Liver (tissue), 9 donors: ENCODE results near the gene EMILIN1. TPM values are rescaled to one million over a fixed set of nuclear protein-coding genes. Genes with fewer than 3 reads are reported as not detected.

Experiments used
- DNase-seq: peaks from one replicate; pipeline ENCODE4 v3.0.0-alpha.2; 2017; ENCODE audit warnings: low spot score
- H3K27ac ChIP-seq, 2 donors: one replicate each; pipeline ENCODE4 v1.7.0; 2013; ENCODE audit warnings: inconsistent platforms in 2 of 2, low read length in 2 of 2, control low read depth in 1 of 2, low read depth in 1 of 2, mild to moderate bottlenecking in 1 of 2
- H3K27me3 ChIP-seq, 4 donors: one replicate each; pipeline versions ENCODE4 v1.6.1 to v1.7.0; 2013; ENCODE audit warnings: low read length in 3 of 4, inconsistent platforms in 1 of 4, mild to moderate bottlenecking in 1 of 4, moderate library complexity in 1 of 4; ENCODE audit not compliant: control insufficient read depth in 4 of 4, insufficient read depth in 4 of 4
- H3K36me3 ChIP-seq, 4 donors: one replicate each; pipeline versions ENCODE4 v1.6.1 to v1.7.0; 2013; ENCODE audit warnings: low read length in 3 of 4, mild to moderate bottlenecking in 3 of 4, low read depth in 1 of 4, moderate library complexity in 1 of 4; ENCODE audit not compliant: control insufficient read depth in 4 of 4, insufficient read depth in 3 of 4
- H3K4me1 ChIP-seq, 4 donors: one replicate each; pipeline versions ENCODE4 v1.6.1 to v1.7.0; 2013; ENCODE audit warnings: low read length in 3 of 4, mild to moderate bottlenecking in 3 of 4, moderate library complexity in 1 of 4; ENCODE audit not compliant: control insufficient read depth in 4 of 4, insufficient read depth in 4 of 4
- H3K4me3 ChIP-seq, 3 donors: one replicate each; pipeline versions ENCODE4 v1.6.1 to v1.7.0; 2013; ENCODE audit warnings: low read length in 3 of 3, control low read depth in 1 of 3, low read depth in 1 of 3, mild to moderate bottlenecking in 1 of 3
- H3K9ac ChIP-seq, 2 donors: one replicate each; pipeline ENCODE4 v1.7.0; 2013; ENCODE audit warnings: low read length in 2 of 2, mild to moderate bottlenecking in 2 of 2, moderate library complexity in 2 of 2, control low read depth in 1 of 2, low read depth in 1 of 2
- H3K9me3 ChIP-seq, 4 donors: one replicate each; pipeline versions ENCODE4 v1.6.1 to v1.7.0; 2013; ENCODE audit warnings: low read length in 3 of 4; ENCODE audit not compliant: control insufficient read depth in 4 of 4
- CTCF ChIP-seq: fragments of 150-350 bp; IDR thresholded peaks from 2 replicates; pipeline ENCODE4 v1.5.1; 2017; ENCODE audit warnings: improper control_type of control experiment, low read depth, low read length; ENCODE audit not compliant: missing input control
- EGR1 ChIP-seq, 2 donors: IDR thresholded peaks; 2 replicates each; pipeline ENCODE4 v1.6.1; 2016 to 2018; ENCODE audit warnings: antibody characterized with exemption in 2 of 2, low read depth in 2 of 2
- FOXA1 ChIP-seq: IDR thresholded peaks from 2 replicates; pipeline ENCODE4 v1.6.1; 2016; ENCODE audit warnings: antibody characterized with exemption
- FOXA2 ChIP-seq: IDR thresholded peaks from 2 replicates; pipeline ENCODE4 v1.6.1; 2016; ENCODE audit warnings: antibody characterized with exemption
- GABPA ChIP-seq, 2 donors: IDR thresholded peaks in 1 of 2; conservative IDR thresholded peaks in 1 of 2; 2 replicates each; pipeline ENCODE4 v1.6.1; 2016; ENCODE audit warnings: antibody characterized with exemption in 2 of 2, mild to moderate bottlenecking in 1 of 2, moderate library complexity in 1 of 2
- HNF4A ChIP-seq, 2 donors: conservative IDR thresholded peaks; 2 replicates each; pipeline ENCODE4 v1.6.1; 2016; ENCODE audit warnings: antibody characterized with exemption in 2 of 2, mild to moderate bottlenecking in 2 of 2
- HNF4G ChIP-seq: IDR thresholded peaks from 2 replicates; pipeline ENCODE4 v1.6.1; 2016; ENCODE audit warnings: antibody characterized with exemption
- JUND ChIP-seq, 2 donors: IDR thresholded peaks; 2 replicates each; pipeline ENCODE4 v1.6.1; 2016; ENCODE audit warnings: antibody characterized with exemption in 2 of 2
- MAX ChIP-seq: IDR thresholded peaks from 2 replicates; pipeline ENCODE4 v1.6.1; 2016; ENCODE audit warnings: antibody characterized with exemption
- NR2F2 ChIP-seq: IDR thresholded peaks from 2 replicates; pipeline ENCODE4 v1.6.1; 2016; ENCODE audit warnings: antibody characterized with exemption
- RAD21 ChIP-seq, 2 donors: IDR thresholded peaks; 2 replicates each; pipeline ENCODE4 v1.6.1; 2016; ENCODE audit warnings: antibody characterized with exemption in 2 of 2, mild to moderate bottlenecking in 2 of 2
- RXRA ChIP-seq, 2 donors: IDR thresholded peaks; 2 replicates each; pipeline ENCODE4 v1.6.1; 2017 to 2018; ENCODE audit warnings: antibody characterized with exemption in 2 of 2, mild to moderate bottlenecking in 1 of 2
- SP1 ChIP-seq: IDR thresholded peaks from 2 replicates; pipeline ENCODE4 v1.6.1; 2018; ENCODE audit warnings: antibody characterized with exemption, mild to moderate bottlenecking
- TAF1 ChIP-seq: conservative IDR thresholded peaks from 2 replicates; pipeline ENCODE4 v1.6.1; 2016; ENCODE audit warnings: antibody characterized with exemption, mild to moderate bottlenecking
- ZBTB33 ChIP-seq: IDR thresholded peaks from 2 replicates; pipeline ENCODE4 v1.6.1; 2016; ENCODE audit warnings: antibody characterized with exemption
- WGBS: extraction: QIAGEN DNeasy Blood & Tissue Kit; methylation state at CpG from one replicate; pipeline ENCODE4 v1.1.7; 2013; 5-methylcytosine and 5-hydroxymethylcytosine counted together
- polyA plus RNA-seq, 2 donors: library from polyadenylated mRNA; stranded (reverse) in 1 of 2; unstranded in 1 of 2; fragments of 200-250 nt in 1 of 2; fragments of >200 nt in 1 of 2; fragmentation: Nextera tagmentation in 1 of 2; extraction: Ambion mirVana in 1 of 2; gene quantifications; one replicate each; pipeline versions ENCODE4 v1.2.1 to v1.2.3, GENCODE V29; 2013 to 2015
- total RNA-seq, 2 donors: library from RNA; depleted of rRNA; stranded (reverse); fragments of >200 nt; gene quantifications; one replicate each; pipeline ENCODE4 v1.2.3, GENCODE V29; 2014
- TF ChIP-seq, protein P1 (sequence below): IDR thresholded peaks from 2 replicates; pipeline ENCODE4 v1.6.1; 2016; ENCODE audit warnings: antibody characterized with exemption, mild to moderate bottlenecking
- TF ChIP-seq, protein P2 (sequence below): IDR thresholded peaks from 2 replicates; pipeline ENCODE4 v1.6.1; 2016; ENCODE audit warnings: antibody characterized with exemption
- donor health status: healthy.
- donor health status: healthy.
- donor health status: healthy.
- donor health status: healthy.
- donor health status: healthy.

The EMILIN1 gene
- total and polyA plus RNA-seq, 4 donors, result 3.4 to 26.1 (median 24.0) TPM

- TF ChIP-seq, protein P1, sequence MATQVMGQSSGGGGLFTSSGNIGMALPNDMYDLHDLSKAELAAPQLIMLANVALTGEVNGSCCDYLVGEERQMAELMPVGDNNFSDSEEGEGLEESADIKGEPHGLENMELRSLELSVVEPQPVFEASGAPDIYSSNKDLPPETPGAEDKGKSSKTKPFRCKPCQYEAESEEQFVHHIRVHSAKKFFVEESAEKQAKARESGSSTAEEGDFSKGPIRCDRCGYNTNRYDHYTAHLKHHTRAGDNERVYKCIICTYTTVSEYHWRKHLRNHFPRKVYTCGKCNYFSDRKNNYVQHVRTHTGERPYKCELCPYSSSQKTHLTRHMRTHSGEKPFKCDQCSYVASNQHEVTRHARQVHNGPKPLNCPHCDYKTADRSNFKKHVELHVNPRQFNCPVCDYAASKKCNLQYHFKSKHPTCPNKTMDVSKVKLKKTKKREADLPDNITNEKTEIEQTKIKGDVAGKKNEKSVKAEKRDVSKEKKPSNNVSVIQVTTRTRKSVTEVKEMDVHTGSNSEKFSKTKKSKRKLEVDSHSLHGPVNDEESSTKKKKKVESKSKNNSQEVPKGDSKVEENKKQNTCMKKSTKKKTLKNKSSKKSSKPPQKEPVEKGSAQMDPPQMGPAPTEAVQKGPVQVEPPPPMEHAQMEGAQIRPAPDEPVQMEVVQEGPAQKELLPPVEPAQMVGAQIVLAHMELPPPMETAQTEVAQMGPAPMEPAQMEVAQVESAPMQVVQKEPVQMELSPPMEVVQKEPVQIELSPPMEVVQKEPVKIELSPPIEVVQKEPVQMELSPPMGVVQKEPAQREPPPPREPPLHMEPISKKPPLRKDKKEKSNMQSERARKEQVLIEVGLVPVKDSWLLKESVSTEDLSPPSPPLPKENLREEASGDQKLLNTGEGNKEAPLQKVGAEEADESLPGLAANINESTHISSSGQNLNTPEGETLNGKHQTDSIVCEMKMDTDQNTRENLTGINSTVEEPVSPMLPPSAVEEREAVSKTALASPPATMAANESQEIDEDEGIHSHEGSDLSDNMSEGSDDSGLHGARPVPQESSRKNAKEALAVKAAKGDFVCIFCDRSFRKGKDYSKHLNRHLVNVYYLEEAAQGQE, result no peak
- TF ChIP-seq RAD21 (IDR thresholded peaks at IDR 0.05) (no peak), JUND (IDR thresholded peaks at IDR 0.05) (no peak), EGR1 (IDR thresholded peaks at IDR 0.05; ENCODE audit: low read depth in 2 of 2) (no peak)
Observed at GRCh38 chr2:27054721-27055120, 23.7 kb upstream of the EMILIN1 start (continued).

DNA sequence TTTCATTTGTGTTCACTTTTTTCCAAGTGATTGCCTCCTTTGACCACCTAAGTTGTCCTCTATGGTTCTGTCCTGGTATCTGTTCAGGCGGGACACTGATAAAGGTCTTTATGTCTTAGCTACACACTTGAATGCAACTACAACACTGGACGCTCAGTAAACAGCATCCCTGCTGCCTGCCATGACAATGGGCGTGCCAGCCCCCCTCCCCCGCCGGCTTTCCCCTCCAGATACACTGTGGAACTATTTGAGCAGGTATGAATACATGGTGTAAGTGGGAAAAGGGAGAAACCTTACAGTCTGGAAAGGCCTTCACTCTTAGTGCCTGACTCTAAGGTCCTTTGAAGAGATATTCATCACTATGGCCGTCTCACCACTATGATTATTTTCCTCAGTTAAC, 21.2 kb upstream of the EMILIN1 start:
- peaks cover 0 to 18% (median 16%) of the 10 kb centered on the region in 4 donors for H3K36me3 ChIP-seq
- H3K9ac ChIP-seq, result no peak overlapping the region
- H3K9me3 ChIP-seq, result no peaks in the 10 kb centered on the region
- H3K27ac ChIP-seq, result no peak overlapping the region
- 93% methylated on average over 6 of the region's 6 CpGs for WGBS
- no peak overlapping the region for H3K4me3 ChIP-seq
- H3K27me3 ChIP-seq, result no peaks in the 10 kb centered on the region
- H3K4me1 ChIP-seq, result peaks cover 0 to 21% (median 11%) of the 10 kb centered on the region in 4 donors
- DNase-seq, result no peak
- TF ChIP-seq RAD21 (IDR thresholded peaks at IDR 0.05) (no peak), MAX (no peak), HNF4A (conservative IDR thresholded peaks at IDR 0.05) (no peak), HNF4G (no peak), TAF1 (no peak), ZBTB33 (no peak), EGR1 (IDR thresholded peaks at IDR 0.05; ENCODE audit: low read depth in 2 of 2) (no peak), NR2F2 (no peak), FOXA2 (no peak), FOXA1 (no peak), CTCF (no peak), JUND (IDR thresholded peaks at IDR 0.05) (no peak), SP1 (no peak)

DNA sequence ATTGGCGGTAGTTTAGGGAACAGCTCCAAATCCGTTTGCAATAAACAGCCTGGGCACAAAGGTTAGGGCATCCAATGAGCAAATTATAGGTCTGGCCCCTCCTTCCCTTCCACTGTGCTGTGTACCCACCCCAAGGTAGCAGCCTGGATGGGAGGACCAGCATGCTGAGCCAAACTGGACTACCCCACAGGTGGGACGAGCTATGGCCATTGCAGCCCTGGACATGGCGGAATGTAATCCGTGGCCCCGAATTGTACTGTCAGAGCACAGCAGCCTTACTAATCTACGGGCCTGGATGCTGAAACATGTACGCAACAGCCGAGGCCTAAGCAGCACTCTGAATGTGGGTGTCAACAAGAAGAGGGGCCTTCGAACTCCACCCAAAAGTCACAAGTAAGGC, 20.2 kb upstream of the EMILIN1 start:
- Histone ChIP-seq H3K27ac (no peak overlapping the region), H3K27me3 (no peaks in the 10 kb centered on the region), H3K9me3 (no peaks in the 10 kb centered on the region), H3K9ac (no peak overlapping the region), H3K4me1 (peaks cover 0 to 20% (median 9%) of the 10 kb centered on the region in 4 donors), H3K4me3 (no peak overlapping the region), H3K36me3 (peaks cover 0 to 18% (median 16%) of the 10 kb centered on the region in 4 donors)
- no peak for TF ChIP-seq EGR1 (IDR thresholded peaks at IDR 0.05; ENCODE audit: low read depth in 2 of 2)
- no peak for TF ChIP-seq RXRA (IDR thresholded peaks at IDR 0.05)
- no peak for TF ChIP-seq ZBTB33
- TF ChIP-seq HNF4G, result no peak
- TF ChIP-seq, protein P2, sequence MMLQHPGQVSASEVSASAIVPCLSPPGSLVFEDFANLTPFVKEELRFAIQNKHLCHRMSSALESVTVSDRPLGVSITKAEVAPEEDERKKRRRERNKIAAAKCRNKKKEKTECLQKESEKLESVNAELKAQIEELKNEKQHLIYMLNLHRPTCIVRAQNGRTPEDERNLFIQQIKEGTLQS, result no peak
- no peak for TF ChIP-seq RAD21 (IDR thresholded peaks at IDR 0.05)
- TF ChIP-seq GABPA (IDR thresholded peaks at IDR 0.05 in 1 of 2, conservative IDR thresholded peaks at IDR 0.05 in 1 of 2), result no peak
- WGBS, result 94% methylated on average over 10 of the region's 10 CpGs
- no peak for DNase-seq
